DMS53 treated with DMSO at 0.1 percent for 48 hours (cell line): ENCODE data around the gene AP1G1.
"Not testable (repeated sequence)": the region's sequence is repeated elsewhere in the genome, so short reads cannot be mapped to it uniquely, and the experiment has no call there.

Experiments
- DNase-seq: peaks from one replicate; lab custom pipeline; 2025; ENCODE audit not compliant: unreplicated experiment; lab: John Stamatoyannopoulos, UW

AP1G1 gene

GRCh38 chr16:71708696-71709095 lies 99.9 kb downstream of the AP1G1 start:
- no peak for DNase-seq

DNA sequence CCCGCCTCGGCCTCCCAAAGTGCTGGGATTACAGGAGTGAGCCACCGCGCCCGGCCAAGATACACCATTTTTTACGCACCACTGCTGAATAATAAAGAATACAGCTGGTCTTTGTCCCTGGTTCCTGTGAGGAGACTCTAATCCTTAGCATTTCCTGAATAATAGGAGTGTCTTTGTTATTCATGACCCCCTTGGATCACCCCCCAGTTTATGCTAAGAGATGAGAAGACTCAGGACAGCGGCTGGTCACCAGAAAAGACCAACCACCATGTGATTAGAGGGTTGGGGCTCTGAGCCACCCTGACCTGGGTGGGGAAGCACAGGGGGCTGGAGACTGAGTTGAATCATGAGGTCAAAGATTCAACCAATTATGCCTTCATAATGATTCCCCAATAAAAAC lies 101.4 kb downstream of the AP1G1 start:
- no peak for DNase-seq

GRCh38 chr16:71706046-71706445 lies 102.6 kb downstream of the AP1G1 start:
- DNase-seq: no peak

DNA sequence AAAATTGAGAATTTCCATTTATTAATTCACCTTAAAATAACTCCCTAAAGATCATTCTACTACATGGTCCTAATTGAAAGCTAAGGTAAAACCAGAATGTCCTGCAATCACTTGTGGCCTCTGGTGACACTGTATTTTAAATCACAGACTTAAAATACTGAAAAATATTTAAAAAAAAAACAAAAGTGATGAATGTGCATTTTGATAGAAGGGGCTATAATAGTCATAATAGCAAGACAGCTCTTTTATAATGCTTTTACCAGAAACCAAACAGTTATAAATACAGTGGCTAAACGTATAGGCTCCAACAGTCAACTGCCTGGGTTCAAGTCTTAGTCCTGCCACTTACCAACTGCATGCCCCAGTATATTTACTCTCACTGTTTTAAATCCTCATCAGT lies 105.3 kb downstream of the AP1G1 start:
- no peak for DNase-seq

DNA sequence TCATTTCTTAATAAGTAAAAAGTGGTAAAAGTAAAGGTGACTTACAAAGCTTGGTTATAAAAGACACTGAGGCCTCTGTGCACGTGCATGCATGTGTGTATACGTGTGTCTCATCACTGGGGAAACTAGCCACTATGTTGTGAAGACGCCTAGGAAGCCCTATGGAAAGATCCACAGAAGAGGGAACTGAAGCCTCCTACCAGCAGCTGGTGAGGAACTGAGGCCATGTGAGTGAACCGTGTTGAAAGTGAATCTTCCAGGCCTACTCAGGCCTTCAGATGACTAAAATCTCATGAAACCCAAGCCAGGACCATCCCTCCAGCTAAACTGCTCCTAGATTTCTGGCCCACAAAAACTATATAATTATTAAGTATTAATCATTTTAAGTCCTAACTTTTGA lies 107.8 kb downstream of the AP1G1 start:
- no peak for DNase-seq

DNA sequence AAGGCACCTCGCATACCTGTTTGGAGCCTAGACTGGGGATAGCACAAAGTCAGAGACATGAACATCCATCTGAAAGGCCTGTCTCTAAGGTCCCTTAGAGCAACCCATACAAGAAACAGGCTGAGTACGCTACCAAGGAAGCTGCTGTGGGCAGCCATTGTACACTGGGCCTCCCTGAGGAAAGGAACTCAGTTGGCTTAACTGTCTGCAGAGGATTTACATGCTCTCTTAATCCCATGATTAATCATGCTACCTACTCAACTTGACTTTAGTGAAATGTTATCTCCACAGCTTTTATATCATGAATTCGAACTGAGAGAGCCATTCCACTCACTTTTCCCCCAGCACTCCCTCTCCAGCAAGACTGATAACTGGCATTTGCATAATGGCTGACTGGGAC lies 110.1 kb downstream of the AP1G1 start:
- DNase-seq: no peak

GRCh38 chr16:71693164-71693563 lies 115.5 kb downstream of the AP1G1 start:
- no peak for DNase-seq

DNA sequence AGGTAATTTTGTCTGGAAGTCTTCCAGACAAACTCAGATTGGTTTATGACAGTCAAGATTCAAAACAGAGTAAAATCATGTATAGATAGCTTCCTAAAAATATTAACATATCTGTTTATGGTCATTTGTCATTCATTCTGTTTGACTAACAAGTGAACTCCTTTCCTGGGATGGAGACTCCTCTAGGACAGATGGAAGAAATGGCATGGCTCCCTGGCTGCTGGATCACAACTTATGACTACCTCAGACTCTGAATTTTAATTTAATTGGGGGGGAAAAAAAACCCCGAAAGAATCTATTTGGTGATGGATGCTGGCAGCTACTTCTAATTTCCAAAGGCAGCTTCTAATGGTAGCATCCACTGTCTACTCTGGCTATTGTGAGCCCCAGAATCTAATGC lies 118.7 kb downstream of the AP1G1 start:
- DNase-seq: no peak

GRCh38 chr16:71687861-71688260 lies 120.8 kb downstream of the AP1G1 start:
- DNase-seq: no peak

DNA sequence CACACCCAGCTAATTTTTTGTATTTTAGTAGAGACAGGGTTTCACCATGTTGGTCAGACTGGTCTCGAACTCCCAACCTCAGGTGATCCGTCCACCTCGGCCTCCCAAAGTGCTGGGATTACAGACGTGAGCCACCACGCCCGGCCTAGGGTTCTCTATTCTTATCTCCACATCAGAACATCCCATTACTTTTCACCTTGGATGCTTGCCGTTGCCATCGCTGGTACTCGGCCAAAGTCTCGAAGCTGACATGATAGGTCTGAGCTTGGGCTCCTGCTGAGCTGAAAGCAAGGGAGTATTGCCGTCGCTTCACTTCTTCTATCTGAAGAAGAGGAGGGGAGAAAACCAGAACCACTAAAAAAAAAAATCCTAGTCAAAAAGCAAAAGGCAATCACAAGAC lies 124.4 kb downstream of the AP1G1 start:
- not testable (repeated sequence) for DNase-seq

DNA sequence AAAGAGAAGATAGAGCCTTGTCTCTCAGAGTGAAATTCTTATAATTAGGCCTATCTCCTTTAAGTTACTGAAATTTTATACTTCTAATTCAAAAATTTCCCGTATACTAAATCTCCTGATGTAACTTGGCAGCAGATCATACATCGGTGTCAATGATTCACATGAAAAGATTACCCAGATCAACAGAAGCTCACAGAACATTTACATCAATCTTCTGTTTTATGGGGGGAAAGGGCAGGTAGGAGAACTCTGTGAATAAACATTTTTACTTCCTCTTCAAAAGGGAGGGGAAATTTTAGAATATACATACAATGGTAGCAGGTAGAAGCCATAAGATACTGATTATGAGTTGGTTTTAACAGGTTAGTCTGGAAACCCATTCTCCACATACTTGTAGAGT lies 127.3 kb downstream of the AP1G1 start:
- no peak for DNase-seq
